NCI-H345 treated with DMSO at 0.1 percent for 48 hours (cell line): ENCODE data around the gene METTL2B.

Experiments
- DNase-seq: peaks from one replicate; lab custom pipeline; 2025; ENCODE audit not compliant: unreplicated experiment; lab: John Stamatoyannopoulos, UW

The METTL2B gene

GRCh38 chr7:128476402-128477335 is at the start of gene METTL2B:
Gene METTL2B (plus strand): TSS chr7:128476748. CDS start chr7:128476766, 18 bp downstream.
- DNase-seq: peak; percentile 68

- DNase-seq: peak; percentile 41
Observed at GRCh38 chr7:128427289-128427891, 49.2 kb upstream of the METTL2B start.

- no peak for DNase-seq
Observed at GRCh38 chr7:128430207-128430606, 46.3 kb upstream of the METTL2B start.

- no peak for DNase-seq
Observed at GRCh38 chr7:128431221-128431620, 45.3 kb upstream of the METTL2B start.

GRCh38 chr7:128431754-128432153 is 44.8 kb upstream of the METTL2B start:
- no peak for DNase-seq

- DNase-seq: no peak
Observed at GRCh38 chr7:128434413-128435326, 41.9 kb upstream of the METTL2B start.

- no peak for DNase-seq
Observed at GRCh38 chr7:128435327-128435686, 41.2 kb upstream of the METTL2B start.

GRCh38 chr7:128437426-128438332 is 38.9 kb upstream of the METTL2B start:
- no peak for DNase-seq

- no peak for DNase-seq
Observed at GRCh38 chr7:128442356-128442755, 34.2 kb upstream of the METTL2B start.

GRCh38 chr7:128443831-128444600 is 32.5 kb upstream of the METTL2B start:
- DNase-seq: peak; percentile 78

- DNase-seq: no peak
Observed at GRCh38 chr7:128446306-128446705, 30.2 kb upstream of the METTL2B start.

- DNase-seq: no peak
Observed at GRCh38 chr7:128447941-128448564, 28.5 kb upstream of the METTL2B start.

- DNase-seq: no peak
Observed at GRCh38 chr7:128448751-128449302, 27.7 kb upstream of the METTL2B start.

GRCh38 chr7:128450409-128450808 is 26.1 kb upstream of the METTL2B start:
- no peak for DNase-seq

- DNase-seq: no peak
Observed at GRCh38 chr7:128450913-128451312, 25.6 kb upstream of the METTL2B start.

GRCh38 chr7:128452552-128452951 is 24.0 kb upstream of the METTL2B start:
- DNase-seq: no peak

- no peak for DNase-seq
Observed at GRCh38 chr7:128453836-128454804, 22.4 kb upstream of the METTL2B start.
